Esophagus squamous epithelium (tissue), 4 donors: Measurements from ENCODE around the gene CPXM2.

Source experiments
- CTCF ChIP-seq, 6 experiments: fragments of 450-650 bp in 4 of 6; fragments of 200-600 bp in 2 of 6; sonication (generic) in 2 of 6; IDR thresholded peaks; one replicate each; pipeline ENCODE4 v1.5.1; 2016 to 2019; ENCODE audit warnings: antibody characterized with exemption in 6 of 6, mild to moderate bottlenecking in 4 of 6, moderate library complexity in 4 of 6
- POLR2A ChIP-seq, 4 donors: fragments of 450-650 bp; IDR thresholded peaks; one replicate each; pipeline ENCODE4 v1.6.1; 2017; ENCODE audit warnings: antibody characterized with exemption in 4 of 4, mild to moderate bottlenecking in 4 of 4, moderate library complexity in 3 of 4

- TF ChIP-seq CTCF (IDR thresholded peaks at IDR 0.05) (no peak), POLR2A (IDR thresholded peaks at IDR 0.05) (no peak)
These were observed 122.0 kb downstream of the CPXM2 start for GRCh38 chr10:123769647-123770046.
